IMR-90 (cell line): ENCODE results near the gene ZFYVE21. TPM values are rescaled to one million over a fixed set of nuclear protein-coding genes. Genes with fewer than 3 reads are reported as not detected.

Experiments
- USF2 ChIP-seq: fragments of 150-350 bp; IDR thresholded peaks from 2 replicates; pipeline ENCODE4 v1.6.1; 2017; ENCODE audit warnings: mild to moderate bottlenecking, antibody characterized with exemption, low read length, low read depth
- polyA plus RNA-seq, 3 experiments: library from polyadenylated mRNA; depleted of rRNA; stranded (reverse); fragments of >200 nt; gene quantifications; 2 replicates each; pipeline ENCODE4 v1.2.3, GENCODE V29; 2012; ENCODE audit warnings: low replicate concordance in 1 of 3
- total RNA-seq: library from RNA; depleted of rRNA; stranded (reverse); fragments of >200 nt; gene quantifications from 2 replicates; pipeline ENCODE4 v1.2.3, GENCODE V29; 2012

ZFYVE21 gene
- total and polyA plus RNA-seq, 2 of the 4 experiments (the other 2 are of a cell fraction) = 41.2 to 89.2 TPM

- TF ChIP-seq USF2 = no peak
Observed at GRCh38 chr14:103702497-103703432, 12.8 kb upstream of the ZFYVE21 start (continued).
